HUES64 (cell line): ENCODE data around the gene USH1G.

ENCODE experiments used
- H3K27ac ChIP-seq: 2 replicates; pipeline ENCODE4 v1.7.0; 2013; ENCODE audit warnings: low read depth, low read length, inconsistent platforms
- H3K27me3 ChIP-seq: 2 replicates; pipeline ENCODE4 v1.6.1; 2013; ENCODE audit warnings: mild to moderate bottlenecking, low read length; ENCODE audit not compliant: insufficient read depth
- H3K36me3 ChIP-seq: 2 replicates; pipeline ENCODE4 v1.6.1; 2013; ENCODE audit warnings: mild to moderate bottlenecking, low read length; ENCODE audit not compliant: insufficient read depth
- H3K4me1 ChIP-seq: 2 replicates; pipeline ENCODE4 v1.6.1; 2013; ENCODE audit warnings: mild to moderate bottlenecking, low read length, moderate library complexity; ENCODE audit not compliant: insufficient read depth
- H3K4me3 ChIP-seq: 2 replicates; pipeline ENCODE4 v1.5.1; 2013; ENCODE audit warnings: mild to moderate bottlenecking, low read length, moderate library complexity
- H3K9ac ChIP-seq: 2 replicates; pipeline ENCODE4 v1.6.1; 2013; ENCODE audit warnings: mild to moderate bottlenecking, low read depth, low read length
- H3K9me3 ChIP-seq: 2 replicates; pipeline ENCODE4 v1.6.1; 2013; ENCODE audit warnings: low read depth, low read length; ENCODE audit not compliant: insufficient read depth
- WGBS: fragments of 150-250, 120-280 bp; methylation state at CpG from one replicate; pipeline ENCODE4 v1.1.7; 2013; ENCODE audit warnings: missing lambda C conversion rate; 5-methylcytosine and 5-hydroxymethylcytosine counted together

The USH1G gene

DNA sequence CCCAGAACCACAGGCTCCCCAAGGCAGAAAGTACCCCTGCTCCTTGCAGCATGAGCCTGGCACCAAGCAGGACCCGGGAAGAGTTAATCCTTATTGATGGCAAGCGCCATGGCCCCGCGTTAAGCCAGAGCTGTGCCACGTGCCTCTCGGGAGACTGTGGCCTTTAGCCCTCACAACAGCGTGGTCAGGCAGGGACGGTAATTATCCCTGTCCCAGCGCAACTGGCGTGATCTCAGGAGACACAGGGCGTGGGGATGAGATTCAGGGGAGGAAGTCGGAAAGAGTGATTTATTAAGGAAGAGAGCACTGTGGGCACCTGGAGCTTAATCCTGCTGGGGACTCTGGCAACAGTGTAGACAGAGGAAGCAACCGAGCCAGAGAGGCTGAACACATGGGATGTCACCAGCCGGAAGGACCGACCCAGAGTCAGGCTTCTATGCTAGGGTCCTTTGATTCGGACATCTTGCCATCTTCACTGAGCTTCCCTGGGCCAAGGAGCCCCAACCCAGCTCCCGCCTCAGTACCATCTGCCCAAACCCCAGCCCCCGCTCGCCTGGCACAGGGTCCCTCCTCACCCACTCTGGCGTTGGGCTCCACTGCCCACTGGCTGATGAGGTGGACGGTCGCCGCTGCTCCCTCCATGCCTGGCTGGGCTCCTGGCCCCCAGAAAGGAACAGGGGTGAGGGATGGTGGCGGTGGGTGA lies 29.5 kb upstream of the USH1G start:
- no peak overlapping the region for H3K27ac ChIP-seq
- no peak overlapping the region for H3K9ac ChIP-seq
- no peaks in the 10 kb centered on the region; the same call in 1 of the 2 replicates for H3K27me3 ChIP-seq
- H3K9me3 ChIP-seq, result no peaks in the 10 kb centered on the region
- no peak overlapping the region for H3K4me3 ChIP-seq
- no peaks in the 10 kb centered on the region; the same call in 1 of the 2 replicates for H3K4me1 ChIP-seq
- WGBS, result 91% methylated on average over 24 of the region's 24 CpGs
- H3K36me3 ChIP-seq, result no peaks in the 10 kb centered on the region

DNA sequence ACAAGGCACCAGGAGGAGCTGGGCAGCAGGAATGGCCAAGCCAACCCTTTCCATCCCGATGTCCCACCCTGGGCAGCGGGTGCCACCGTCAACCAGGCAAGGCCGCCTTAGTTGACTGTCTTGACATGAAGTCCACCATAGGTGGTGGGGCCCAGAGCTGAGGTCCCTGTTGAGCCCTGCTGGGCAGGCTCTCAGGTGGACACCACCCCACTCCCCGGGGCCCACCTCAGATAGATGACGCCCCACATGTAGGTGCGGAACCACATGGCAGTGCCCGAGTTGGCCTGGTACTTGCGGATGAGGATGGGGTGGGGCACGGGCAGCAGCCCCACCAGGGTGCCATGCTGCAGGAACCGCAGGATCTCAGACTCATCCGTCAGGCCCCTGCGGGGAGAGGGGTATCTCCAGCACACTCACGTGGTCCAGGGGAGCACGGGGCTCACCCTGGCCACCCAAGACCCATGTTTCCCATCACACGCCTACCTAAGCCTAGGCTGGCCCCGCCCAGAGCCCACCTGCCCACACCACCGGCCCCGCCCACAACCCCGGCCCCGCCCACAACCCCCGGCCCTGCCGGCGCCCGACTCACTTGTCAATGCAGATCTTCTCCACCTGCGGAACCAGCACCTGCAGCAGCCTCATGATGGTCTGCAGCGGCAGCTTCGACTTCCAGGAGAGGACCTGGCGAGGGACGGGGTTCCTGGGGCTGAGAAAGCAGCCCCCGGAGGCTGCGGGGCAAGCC lies 28.8 kb upstream of the USH1G start:
- H3K4me1 ChIP-seq, result no peaks in the 10 kb centered on the region; the same call in 1 of the 2 replicates
- H3K27me3 ChIP-seq, result no peaks in the 10 kb centered on the region; the same call in 1 of the 2 replicates
- H3K9ac ChIP-seq, result no peak overlapping the region
- no peak overlapping the region for H3K4me3 ChIP-seq
- 80% methylated on average over 32 of the region's 32 CpGs for WGBS
- H3K9me3 ChIP-seq, result no peaks in the 10 kb centered on the region
- no peak overlapping the region for H3K27ac ChIP-seq
- H3K36me3 ChIP-seq, result no peaks in the 10 kb centered on the region

DNA sequence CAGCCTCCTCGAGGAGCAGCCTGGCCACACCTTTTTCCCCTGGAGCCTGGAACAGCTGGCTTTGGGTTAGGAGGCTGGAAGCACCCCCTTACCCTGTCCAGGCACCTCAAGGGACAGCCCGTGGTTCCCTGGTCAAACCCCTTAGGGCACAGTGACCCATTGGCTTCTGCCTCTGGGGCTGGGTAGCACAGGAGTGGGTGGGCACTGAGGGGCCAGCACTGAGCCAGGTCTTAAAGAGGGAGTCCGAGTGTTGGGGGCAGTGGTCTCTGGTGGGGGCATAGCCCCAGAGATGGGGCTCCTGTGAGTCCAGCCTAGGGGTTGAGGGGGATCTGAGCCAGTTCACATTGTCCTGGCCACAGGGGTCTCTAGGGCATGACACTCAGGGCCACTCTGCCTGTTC lies 28.0 kb upstream of the USH1G start:
- no peaks in the 10 kb centered on the region for H3K36me3 ChIP-seq
- H3K27me3 ChIP-seq, result no peaks in the 10 kb centered on the region
- no peak overlapping the region for H3K9ac ChIP-seq
- no peaks in the 10 kb centered on the region; the same call in 1 of the 2 replicates for H3K4me1 ChIP-seq
- no peak overlapping the region for H3K4me3 ChIP-seq
- WGBS, result 88% methylated on average over 3 of the region's 3 CpGs
- no peak overlapping the region for H3K27ac ChIP-seq
- no peaks in the 10 kb centered on the region for H3K9me3 ChIP-seq

DNA sequence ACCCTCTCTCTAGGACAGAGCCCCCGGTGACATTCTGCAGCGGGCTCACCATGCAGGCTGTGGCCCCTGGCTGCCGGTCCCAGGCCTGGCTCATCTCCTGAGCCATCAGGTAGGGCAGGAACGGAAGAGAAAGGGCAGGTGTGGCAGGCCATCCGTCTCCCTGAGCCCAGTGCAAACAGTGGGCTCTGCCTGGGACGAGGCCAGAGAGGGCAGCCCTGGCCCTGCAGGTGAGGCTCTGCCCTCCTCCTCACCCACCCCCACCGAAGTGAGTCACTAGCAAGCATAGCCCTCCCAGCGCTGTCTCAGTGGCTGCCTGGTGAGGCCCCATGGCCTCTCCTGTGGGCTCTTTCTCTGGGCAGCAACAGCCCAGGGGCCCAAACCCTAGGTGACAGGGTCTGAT lies 27.2 kb upstream of the USH1G start:
- Histone ChIP-seq H3K27me3 (0 out of 2 replicates have a peak, but pooled peaks cover 2% of the 10 kb centered on the region), H3K9me3 (no peaks in the 10 kb centered on the region), H3K27ac (no peak overlapping the region), H3K4me3 (no peak overlapping the region), H3K9ac (no peak overlapping the region), H3K4me1 (no peaks in the 10 kb centered on the region; the same call in 1 of the 2 replicates), H3K36me3 (no peaks in the 10 kb centered on the region)
- WGBS, result 64% methylated on average over 8 of the region's 8 CpGs

DNA sequence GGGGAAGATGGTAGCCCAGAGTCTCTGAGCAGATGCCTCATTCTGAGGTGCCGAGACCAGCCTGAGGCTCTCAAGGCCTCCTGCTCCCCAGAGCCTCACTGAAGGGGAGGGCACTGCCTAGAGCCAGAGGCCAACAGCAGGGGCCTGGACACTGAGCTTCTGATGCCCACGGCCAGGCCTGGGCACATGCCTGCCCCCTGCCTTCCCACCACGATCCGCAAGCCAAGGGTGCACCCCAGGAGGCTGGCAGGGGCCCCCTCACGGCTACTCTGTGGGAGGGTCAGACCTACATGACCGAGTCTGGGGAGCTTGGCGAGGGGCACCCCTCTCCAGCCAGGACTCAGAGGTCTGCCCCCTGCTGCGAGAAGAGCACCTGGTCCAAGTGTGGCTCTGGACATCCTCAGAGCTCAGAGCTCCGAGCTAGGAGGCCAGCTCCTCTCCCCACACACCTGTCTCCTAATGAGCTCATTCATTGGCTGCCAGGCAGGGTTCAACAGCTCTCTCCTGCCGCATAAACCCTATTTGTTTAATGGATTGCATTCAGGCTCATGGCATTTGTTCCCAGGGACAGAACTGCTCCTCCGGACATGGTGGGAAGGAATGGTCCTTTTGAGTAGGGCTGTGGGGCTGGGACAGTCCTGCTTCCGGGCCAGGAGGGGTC lies 26.5 kb upstream of the USH1G start:
- no peak overlapping the region for H3K9ac ChIP-seq
- H3K4me3 ChIP-seq, result no peak overlapping the region
- no peaks in the 10 kb centered on the region for H3K36me3 ChIP-seq
- H3K4me1 ChIP-seq, result no peaks in the 10 kb centered on the region; the same call in 1 of the 2 replicates
- 74% methylated on average over 12 of the region's 12 CpGs for WGBS
- no peak overlapping the region for H3K27ac ChIP-seq
- no peaks in the 10 kb centered on the region for H3K9me3 ChIP-seq
- H3K27me3 ChIP-seq, result 0 out of 2 replicates have a peak, but pooled peaks cover 3% of the 10 kb centered on the region

DNA sequence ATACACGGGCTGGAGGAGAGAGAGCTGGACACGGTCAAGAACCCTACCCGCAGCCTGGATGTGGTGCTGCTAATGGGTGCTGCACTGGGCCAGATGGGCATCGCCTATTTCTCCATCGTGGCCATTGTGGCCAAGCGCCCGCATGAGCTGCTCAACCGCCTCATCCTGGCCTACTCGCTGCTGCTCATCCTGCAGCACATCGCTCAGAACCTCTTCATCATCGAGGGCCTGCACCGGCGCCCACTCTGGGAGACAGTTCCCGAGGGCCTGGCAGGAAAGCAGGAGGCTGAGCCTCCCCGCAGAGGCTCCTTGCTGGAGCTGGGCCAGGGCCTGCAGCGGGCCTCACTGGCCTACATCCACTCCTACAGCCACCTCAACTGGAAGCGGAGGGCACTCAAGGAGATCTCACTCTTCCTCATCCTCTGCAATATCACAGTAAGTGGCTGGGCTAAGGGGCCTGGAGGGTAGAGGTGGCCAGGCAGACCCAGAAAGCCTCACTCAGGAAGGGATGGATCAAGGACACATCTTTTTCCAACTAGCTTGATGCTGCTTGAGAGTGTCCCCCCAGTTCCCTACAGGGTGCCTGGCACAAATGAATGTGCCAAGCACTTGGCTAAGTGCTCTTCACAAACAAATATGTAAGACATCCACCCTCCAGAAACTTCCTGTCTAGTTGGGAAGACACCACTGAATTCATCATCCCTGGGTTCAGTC lies 24.1 kb upstream of the USH1G start:
- no peak overlapping the region for H3K9ac ChIP-seq
- no peaks in the 10 kb centered on the region for H3K36me3 ChIP-seq
- peaks cover 5% of the 10 kb centered on the region; the same call in 1 of the 2 replicates for H3K4me1 ChIP-seq
- no peaks in the 10 kb centered on the region for H3K9me3 ChIP-seq
- 0 out of 2 replicates have a peak, but pooled peaks cover 3% of the 10 kb centered on the region for H3K27me3 ChIP-seq
- H3K4me3 ChIP-seq, result no peak overlapping the region
- no peak overlapping the region for H3K27ac ChIP-seq
- 91% methylated on average over 17 of the region's 17 CpGs for WGBS

DNA sequence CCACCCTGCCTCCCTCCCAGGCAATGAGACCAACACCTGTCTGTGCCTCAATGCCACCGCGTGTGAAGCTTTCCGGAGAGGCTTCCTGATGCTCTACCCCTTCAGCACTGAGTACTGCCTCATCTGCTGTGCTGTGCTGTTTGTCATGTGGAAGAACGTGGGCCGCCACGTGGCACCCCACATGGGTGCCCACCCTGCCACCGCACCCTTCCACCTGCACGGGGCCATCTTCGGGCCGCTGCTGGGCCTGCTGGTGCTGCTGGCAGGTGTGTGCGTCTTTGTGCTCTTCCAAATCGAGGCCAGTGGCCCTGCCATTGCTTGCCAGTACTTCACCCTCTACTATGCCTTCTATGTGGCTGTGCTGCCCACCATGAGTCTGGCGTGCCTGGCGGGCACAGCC lies 23.6 kb upstream of the USH1G start:
- Histone ChIP-seq H3K27ac (no peak overlapping the region), H3K27me3 (0 out of 2 replicates have a peak, but pooled peaks cover 6% of the 10 kb centered on the region), H3K9me3 (no peaks in the 10 kb centered on the region), H3K36me3 (no peaks in the 10 kb centered on the region), H3K4me3 (no peak overlapping the region), H3K9ac (no peak overlapping the region), H3K4me1 (peaks cover 5% of the 10 kb centered on the region; the same call in 1 of the 2 replicates)
- 90% methylated on average over 14 of the region's 14 CpGs for WGBS

DNA sequence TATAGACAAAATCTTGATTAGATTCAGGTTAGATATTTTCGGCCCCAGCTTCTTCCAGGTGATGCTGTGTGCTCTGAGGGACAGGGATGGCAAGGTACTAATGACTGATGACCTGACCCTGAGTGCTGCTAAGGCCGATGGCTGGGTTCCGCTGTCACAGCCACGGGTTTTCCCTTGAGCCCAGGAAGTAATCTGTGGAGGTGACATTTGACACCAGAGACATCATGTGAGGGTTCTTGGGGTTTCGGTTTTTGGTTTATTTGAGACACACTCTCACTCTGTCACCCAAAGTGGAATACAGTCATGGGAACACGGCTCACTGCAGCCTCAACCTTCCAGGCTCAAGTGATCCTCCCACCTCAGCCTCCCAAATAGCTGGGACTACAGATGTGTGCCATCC lies 22.5 kb upstream of the USH1G start:
- Histone ChIP-seq H3K27ac (no peak overlapping the region), H3K9me3 (no peaks in the 10 kb centered on the region), H3K4me1 (peaks cover 5% of the 10 kb centered on the region; the same call in 1 of the 2 replicates), H3K27me3 (peaks cover 15% of the 10 kb centered on the region), H3K9ac (no peak overlapping the region), H3K4me3 (no peak overlapping the region), H3K36me3 (no peaks in the 10 kb centered on the region)
- 80% methylated on average over 6 of the region's 6 CpGs for WGBS

DNA sequence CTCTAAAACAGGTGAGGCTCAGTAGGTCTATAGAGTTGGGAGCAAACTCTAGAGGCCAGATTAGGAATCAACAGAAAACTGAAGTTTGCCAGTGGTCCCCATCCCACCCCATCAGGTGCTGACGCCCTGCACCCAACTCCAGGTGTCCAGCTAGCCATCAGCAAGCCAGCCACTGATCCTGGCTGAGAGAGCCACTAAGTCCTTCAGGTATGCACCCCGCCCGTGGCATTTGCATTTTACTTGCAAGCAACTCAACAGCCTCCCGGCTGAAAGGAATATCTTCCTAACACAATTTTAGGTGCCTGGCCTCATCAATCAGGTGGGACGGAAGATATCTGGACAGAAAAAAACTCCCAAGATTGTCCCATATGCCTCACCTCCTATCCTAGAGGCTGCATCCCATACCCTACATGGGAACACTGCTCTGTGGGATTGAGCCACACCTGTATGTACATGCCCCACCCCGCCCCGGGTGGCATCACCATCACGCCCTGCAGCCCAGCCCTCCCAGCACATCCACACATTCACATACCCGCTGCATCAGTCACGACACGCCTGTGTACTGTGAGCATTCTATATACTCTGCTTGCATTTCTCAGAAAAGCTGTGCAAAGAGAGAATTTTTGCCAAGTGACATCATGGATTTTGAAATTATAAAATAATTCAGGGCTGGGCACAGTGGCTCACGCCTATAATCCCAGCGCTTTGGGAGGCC lies 20.9 kb upstream of the USH1G start:
- Histone ChIP-seq H3K36me3 (no peaks in the 10 kb centered on the region), H3K9ac (no peak overlapping the region), H3K27me3 (peaks cover 24% of the 10 kb centered on the region), H3K4me1 (peaks cover 5% of the 10 kb centered on the region; the same call in 1 of the 2 replicates), H3K9me3 (no peaks in the 10 kb centered on the region), H3K27ac (no peak overlapping the region), H3K4me3 (no peak overlapping the region)
- 75% methylated on average over 13 of the region's 13 CpGs for WGBS

DNA sequence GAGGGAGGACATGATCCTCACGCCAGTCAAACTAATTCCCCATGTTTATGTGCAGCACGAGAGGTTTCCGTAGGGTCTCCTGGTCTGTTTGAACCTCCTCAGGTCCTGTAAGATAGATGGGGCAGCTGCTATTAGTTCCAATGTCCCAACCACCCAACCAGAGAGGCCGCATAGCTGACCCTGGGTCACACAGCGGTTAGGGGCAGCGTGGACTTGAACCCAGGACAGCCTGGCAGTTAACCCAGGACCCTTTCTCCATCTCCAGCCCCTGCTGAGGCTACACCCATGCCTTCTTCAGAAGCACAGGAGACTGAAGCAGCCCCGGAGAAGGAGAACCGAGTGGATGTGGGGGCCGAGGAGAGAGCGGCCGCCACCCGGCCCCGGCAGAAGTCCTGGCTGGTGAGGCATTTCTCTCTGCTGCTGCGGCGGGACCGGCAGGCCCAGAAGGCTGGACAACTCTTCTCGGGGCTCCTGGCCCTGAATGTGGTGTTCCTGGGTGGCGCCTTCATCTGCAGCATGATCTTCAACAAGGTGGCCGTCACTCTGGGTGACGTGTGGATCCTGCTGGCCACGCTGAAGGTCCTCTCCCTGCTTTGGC lies 18.2 kb upstream of the USH1G start:
- Histone ChIP-seq H3K27me3 (peaks cover 52% of the 10 kb centered on the region), H3K4me1 (peaks cover 5% of the 10 kb centered on the region; the same call in 1 of the 2 replicates), H3K4me3 (no peak overlapping the region), H3K27ac (no peak overlapping the region), H3K36me3 (no peaks in the 10 kb centered on the region), H3K9me3 (no peaks in the 10 kb centered on the region), H3K9ac (no peak overlapping the region)
- WGBS, result 90% methylated on average over 21 of the region's 21 CpGs
